Type B pancreatic cell (in vitro differentiated cells): ENCODE data around the gene TMEM234. TPM values are rescaled to one million over a fixed set of nuclear protein-coding genes. Genes with fewer than 3 reads are reported as not detected.

Experiments used
- DNase-seq: peaks from one replicate; pipeline ENCODE4 v3.0.0; 2021; ENCODE audit warnings: mixed read lengths; ENCODE audit not compliant: unreplicated experiment; ENCODE audit errors: extremely low spot score
- H3K27ac Mint-ChIP-seq: 2 replicates; pipeline ENCODE4 v1.8.0; 2021; ENCODE audit warnings: mild to moderate bottlenecking, mixed read lengths
- H3K27me3 Mint-ChIP-seq: 2 replicates; pipeline ENCODE4 v1.8.0; 2021; ENCODE audit warnings: mixed read lengths
- H3K36me3 Mint-ChIP-seq: 2 replicates; pipeline ENCODE4 v1.8.0; 2021; ENCODE audit warnings: mixed read lengths
- H3K4me1 Mint-ChIP-seq: one replicate; pipeline ENCODE4 v1.8.0; 2021; ENCODE audit warnings: mixed read lengths; ENCODE audit not compliant: unreplicated experiment
- H3K4me3 Mint-ChIP-seq: 2 replicates; pipeline ENCODE4 v1.8.0; 2021; ENCODE audit warnings: mild to moderate bottlenecking, mixed read lengths
- H3K9me3 Mint-ChIP-seq: 2 replicates; pipeline ENCODE4 v1.8.0; 2021; ENCODE audit warnings: mixed read lengths
- CTCF ChIP-seq: fragments of 200-600 bp; sonication (generic); conservative IDR thresholded peaks from 2 replicates; pipeline ENCODE4 v1.5.0; 2021; ENCODE audit warnings: antibody characterized with exemption, mild to moderate bottlenecking
- total RNA-seq: library from RNA; stranded (reverse); gene quantifications from 2 replicates; pipeline ENCODE4 v1.2.1, GENCODE V29; 2021; ENCODE audit warnings: low replicate concordance

TMEM234 gene
- total RNA-seq, 1 donor from 2014 or later: 35.4 TPM

- Mint-ChIP-seq H3K4me3 (no peak overlapping the region), H3K27me3 (no peaks in the 10 kb centered on the region), H3K27ac (no peak overlapping the region), H3K36me3 (no peaks in the 10 kb centered on the region), H3K9me3 (no peaks in the 10 kb centered on the region), H3K4me1 (no peaks in the 10 kb centered on the region)
- no peak for DNase-seq
- no peak for TF ChIP-seq CTCF
Measured at GRCh38 chr1:32257227-32257508, 35.0 kb upstream of the TMEM234 start.

GRCh38 chr1:32256473-32257226 lies 34.5 kb upstream of the TMEM234 start:
- Mint-ChIP-seq H3K27ac (no peak overlapping the region), H3K4me1 (no peaks in the 10 kb centered on the region), H3K36me3 (no peaks in the 10 kb centered on the region), H3K27me3 (peaks cover 3% of the 10 kb centered on the region), H3K9me3 (no peaks in the 10 kb centered on the region), H3K4me3 (no peak overlapping the region)
- DNase-seq: no peak
- no peak for TF ChIP-seq CTCF

GRCh38 chr1:32255072-32256071 lies 33.2 kb upstream of the TMEM234 start:
- no peak for DNase-seq
- Mint-ChIP-seq H3K9me3 (no peaks in the 10 kb centered on the region), H3K27me3 (peaks cover 5% of the 10 kb centered on the region), H3K36me3 (no peaks in the 10 kb centered on the region), H3K4me3 (no peak overlapping the region), H3K27ac (no peak overlapping the region), H3K4me1 (peaks cover 5% of the 10 kb centered on the region)
- TF ChIP-seq CTCF: no peak

- DNase-seq: no peak
Measured at GRCh38 chr1:32250893-32251716, 29.0 kb upstream of the TMEM234 start, which contains the start of gene LCK. Gene LCK, plus strand, starts transcription at chr1:32251265. Its CDS starts 23,065 bp downstream, at chr1:32274330.

More at GRCh38 chr1:32250893-32251716, 29.0 kb upstream of the TMEM234 start, which contains the start of gene LCK:
- peaks cover 16% of the 10 kb centered on the region for H3K4me1 Mint-ChIP-seq
- no peak within 1 kb of the TSS for H3K4me3 Mint-ChIP-seq
- H3K36me3 Mint-ChIP-seq: no peaks in the 10 kb centered on the region
- TF ChIP-seq CTCF: no peak
- H3K27ac Mint-ChIP-seq: peak within 1 kb of the TSS; percentile 20
- H3K27me3 Mint-ChIP-seq: peaks cover 5% of the 10 kb centered on the region
- H3K9me3 Mint-ChIP-seq: no peaks in the 10 kb centered on the region
